Measurements from ENCODE around the gene OR13G1. TPM values are rescaled to one million over a fixed set of nuclear protein-coding genes. Genes with fewer than 3 reads are reported as not detected.

OR13G1 gene
- total RNA-seq, 1 donor from 2014 or later = not detected

GRCh38 chr1:247653040-247653439, 26.5 kb downstream of the OR13G1 start:
- Mint-ChIP-seq H3K27me3 (ENCODE audit: unreplicated experiment) (no peaks in the 10 kb centered on the region), H3K9me3 (ENCODE audit: unreplicated experiment) (peaks cover 4% of the 10 kb centered on the region), H3K36me3 (ENCODE audit: unreplicated experiment) (no peaks in the 10 kb centered on the region), H3K4me1 (ENCODE audit: unreplicated experiment) (no peaks in the 10 kb centered on the region), H3K27ac (ENCODE audit: unreplicated experiment) (no peak overlapping the region), H3K4me3 (ENCODE audit: unreplicated experiment) (no peak overlapping the region)
- DNase-seq (ENCODE audit: extremely low spot score, unreplicated experiment) = no peak
- TF ChIP-seq CTCF (IDR thresholded peaks at IDR 0.05) = no peak

GRCh38 chr1:247647864-247648263, 31.7 kb downstream of the OR13G1 start:
- peaks cover 4% of the 10 kb centered on the region for H3K9me3 Mint-ChIP-seq (ENCODE audit: unreplicated experiment)
- no peak for TF ChIP-seq CTCF (IDR thresholded peaks at IDR 0.05)
- H3K4me3 Mint-ChIP-seq (ENCODE audit: unreplicated experiment) = no peak overlapping the region
- no peaks in the 10 kb centered on the region for H3K36me3 Mint-ChIP-seq (ENCODE audit: unreplicated experiment)
- no peak overlapping the region for H3K27ac Mint-ChIP-seq (ENCODE audit: unreplicated experiment)
- H3K27me3 Mint-ChIP-seq (ENCODE audit: unreplicated experiment) = no peaks in the 10 kb centered on the region
- DNase-seq (ENCODE audit: extremely low spot score, unreplicated experiment) = no peak
- no peaks in the 10 kb centered on the region for H3K4me1 Mint-ChIP-seq (ENCODE audit: unreplicated experiment)

- Mint-ChIP-seq H3K27me3 (ENCODE audit: unreplicated experiment) (no peaks in the 10 kb centered on the region), H3K9me3 (ENCODE audit: unreplicated experiment) (peaks cover 8% of the 10 kb centered on the region)
Measured at GRCh38 chr1:247646867-247647266, 32.7 kb downstream of the OR13G1 start.

GRCh38 chr1:247642742-247643141, 36.8 kb downstream of the OR13G1 start:
- Mint-ChIP-seq H3K36me3 (ENCODE audit: unreplicated experiment) (no peaks in the 10 kb centered on the region), H3K4me3 (ENCODE audit: unreplicated experiment) (no peak overlapping the region), H3K4me1 (ENCODE audit: unreplicated experiment) (no peaks in the 10 kb centered on the region), H3K27ac (ENCODE audit: unreplicated experiment) (no peak overlapping the region), H3K27me3 (ENCODE audit: unreplicated experiment) (no peaks in the 10 kb centered on the region), H3K9me3 (ENCODE audit: unreplicated experiment) (peaks cover 30% of the 10 kb centered on the region)
- no peak for DNase-seq (ENCODE audit: extremely low spot score, unreplicated experiment)
- no peak for TF ChIP-seq CTCF (IDR thresholded peaks at IDR 0.05)

More at GRCh38 chr1:247646867-247647266, 32.7 kb downstream of the OR13G1 start:
- H3K4me1 Mint-ChIP-seq (ENCODE audit: unreplicated experiment) = no peaks in the 10 kb centered on the region
- H3K4me3 Mint-ChIP-seq (ENCODE audit: unreplicated experiment) = no peak overlapping the region
- no peak for DNase-seq (ENCODE audit: extremely low spot score, unreplicated experiment)
- TF ChIP-seq CTCF (IDR thresholded peaks at IDR 0.05) = no peak
- H3K27ac Mint-ChIP-seq (ENCODE audit: unreplicated experiment) = no peak overlapping the region
- no peaks in the 10 kb centered on the region for H3K36me3 Mint-ChIP-seq (ENCODE audit: unreplicated experiment)

DNA sequence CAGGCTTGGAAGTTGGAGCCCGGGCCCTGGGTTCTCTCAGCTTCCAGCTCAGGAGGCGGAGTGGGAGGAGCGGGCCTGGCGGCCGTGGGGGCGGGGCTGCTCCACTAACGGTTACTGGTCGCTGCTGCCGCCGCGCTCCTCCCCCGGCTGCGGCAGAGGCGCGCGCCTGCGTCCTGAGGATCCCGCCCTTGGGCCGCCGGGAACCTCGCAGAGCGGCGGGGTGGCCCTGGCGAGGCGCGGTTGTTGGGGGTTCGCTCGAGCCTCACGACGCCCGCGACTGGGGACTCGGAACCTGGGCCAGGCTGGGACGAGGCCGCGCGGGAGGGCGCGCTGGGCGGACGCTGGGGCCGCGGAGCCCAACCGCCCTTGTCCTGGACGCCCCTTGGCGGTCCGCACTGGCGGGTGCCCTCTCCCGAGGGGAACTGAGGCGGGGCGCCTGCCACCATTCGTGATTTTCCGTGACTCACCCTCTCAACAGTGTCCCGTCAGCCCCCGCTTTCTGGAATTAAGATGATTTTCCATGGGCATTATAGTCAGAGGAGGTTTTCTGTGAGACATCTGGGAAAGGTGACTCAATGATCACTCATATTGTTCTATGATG, 40.1 kb downstream of the OR13G1 start:
- no peak for TF ChIP-seq CTCF (IDR thresholded peaks at IDR 0.05)
- H3K27me3 Mint-ChIP-seq (ENCODE audit: unreplicated experiment) = no peaks in the 10 kb centered on the region
- H3K4me3 Mint-ChIP-seq (ENCODE audit: unreplicated experiment) = peak overlapping the region; percentile 53
- H3K36me3 Mint-ChIP-seq (ENCODE audit: unreplicated experiment) = no peaks in the 10 kb centered on the region
- peak; percentile 88 for DNase-seq (ENCODE audit: extremely low spot score, unreplicated experiment)
- no peak overlapping the region for H3K27ac Mint-ChIP-seq (ENCODE audit: unreplicated experiment)
- no peaks in the 10 kb centered on the region for H3K4me1 Mint-ChIP-seq (ENCODE audit: unreplicated experiment)
- H3K9me3 Mint-ChIP-seq (ENCODE audit: unreplicated experiment) = peaks cover 28% of the 10 kb centered on the region

Measured in osteocyte (in vitro differentiated cells).